Common myeloid progenitor, CD34-positive (primary cell): ENCODE results near the gene PFKL.

Experiments
- CTCF ChIA-PET: fragments of 350-600 bp; sonication (Branson Sonifier 250); formaldehyde crosslinking; loops from one replicate; lab custom pipeline; 2021; ENCODE audit warnings: antibody characterized with exemption; lab: Charles Lee
- POLR2A ChIA-PET: fragments of 350-600 bp; sonication (Branson Sonifier 250); formaldehyde crosslinking; loops from one replicate; lab custom pipeline; 2021; ENCODE audit warnings: antibody characterized with exemption; lab: Charles Lee
- DNase-seq, 3 donors: peaks; one replicate each; pipeline versions ENCODE4 v3.0.0 to v3.0.0-alpha.2; 2013
- H3K27ac ChIP-seq, 2 experiments: 1 replicate in 1 of 2; 2 replicates in 1 of 2; pipeline ENCODE4 v1.7.0; 2013; ENCODE audit warnings: inconsistent platforms in 2 of 2, low read length in 2 of 2, mild to moderate bottlenecking in 2 of 2, low read depth in 1 of 2, moderate library complexity in 1 of 2; ENCODE audit not compliant: severe bottlenecking in 2 of 2, insufficient read depth in 1 of 2, poor library complexity in 1 of 2
- H3K27me3 ChIP-seq, 5 experiments: replicated peaks in 2 of 5; 1 replicate in 3 of 5; 2 replicates in 2 of 5; pipeline versions ENCODE4 v1.6.1 to v1.7.0; 2013; ENCODE audit warnings: low read length in 4 of 5, mild to moderate bottlenecking in 2 of 5, moderate library complexity in 2 of 5, inconsistent platforms in 1 of 5; ENCODE audit not compliant: insufficient read depth in 5 of 5, control insufficient read depth in 4 of 5
- H3K36me3 ChIP-seq, 4 experiments: 1 replicate in 2 of 4; 2 replicates in 2 of 4; pipeline versions ENCODE4 v1.6.1 to v1.7.0; 2013; ENCODE audit warnings: low read length in 3 of 4, control low read depth in 1 of 4, mild to moderate bottlenecking in 1 of 4; ENCODE audit not compliant: control insufficient read depth in 4 of 4, insufficient read depth in 4 of 4
- H3K4me1 ChIP-seq, 4 experiments: 1 replicate in 3 of 4; 2 replicates in 1 of 4; pipeline versions ENCODE4 v1.6.1 to v1.7.1; 2013; ENCODE audit warnings: low read length in 3 of 4, mild to moderate bottlenecking in 3 of 4, control low read depth in 1 of 4, inconsistent platforms in 1 of 4, moderate library complexity in 1 of 4; ENCODE audit not compliant: control insufficient read depth in 4 of 4, insufficient read depth in 4 of 4; ENCODE audit errors: control extremely low read depth in 1 of 4
- H3K4me3 ChIP-seq, 7 experiments: 1 replicate in 4 of 7; 2 replicates in 3 of 7; pipeline versions ENCODE4 v1.5.1 to v1.7.0; 2013; ENCODE audit warnings: mild to moderate bottlenecking in 7 of 7, low read length in 6 of 7, moderate library complexity in 6 of 7, inconsistent platforms in 2 of 7, low read depth in 2 of 7, control low read depth in 1 of 7; ENCODE audit not compliant: insufficient read depth in 4 of 7, control insufficient read depth in 1 of 7; ENCODE audit errors: extremely low read depth in 1 of 7
- H3K9me3 ChIP-seq, 5 experiments: 1 replicate in 4 of 5; 2 replicates in 1 of 5; pipeline versions ENCODE4 v1.6.1 to v1.7.1; 2013; ENCODE audit warnings: low read length in 4 of 5, mild to moderate bottlenecking in 2 of 5, inconsistent platforms in 1 of 5, low read depth in 1 of 5, moderate library complexity in 1 of 5; ENCODE audit not compliant: control insufficient read depth in 4 of 5, insufficient read depth in 2 of 5; ENCODE audit errors: control extremely low read depth in 1 of 5
- WGBS: methylation state at CpG from one replicate; pipeline ENCODE4 v1.1.5; 2013; ENCODE audit not compliant: insufficient coverage; 5-methylcytosine and 5-hydroxymethylcytosine counted together

PFKL gene

DNA sequence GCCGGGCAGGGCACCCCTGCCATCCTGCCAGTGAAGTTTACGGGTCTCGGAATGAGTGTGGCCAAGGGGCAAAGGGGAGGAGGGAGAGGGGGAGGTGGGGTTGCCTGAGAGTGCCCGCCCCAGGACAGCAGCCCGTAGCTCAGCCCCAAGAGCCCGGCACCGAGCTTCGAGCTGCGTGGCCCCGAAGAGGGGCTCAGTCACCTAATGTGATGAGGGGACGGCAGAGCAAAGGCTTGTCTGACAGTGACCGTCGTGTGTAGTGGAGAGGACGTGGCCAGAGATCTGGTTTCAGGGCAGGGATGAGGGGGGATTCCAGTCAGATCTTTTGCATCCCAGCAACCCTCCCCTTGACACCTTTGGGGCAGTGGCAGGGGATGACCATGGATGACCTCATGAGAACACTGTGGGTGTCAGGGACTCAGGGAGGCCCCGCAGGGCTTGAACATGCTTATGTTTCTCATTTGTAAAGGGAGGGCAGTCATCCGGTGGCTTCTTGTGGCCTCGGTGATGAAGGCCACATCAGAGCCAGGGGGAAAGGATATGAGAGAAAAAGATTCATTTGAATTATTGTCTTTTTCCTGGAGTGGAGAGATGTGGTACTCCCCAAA is 52.5 kb downstream of the PFKL start:
- Histone ChIP-seq H3K4me1 (peaks cover 0 to 74% (median 48%) of the 10 kb centered on the region in 4 experiments), H3K4me3 (peak overlapping the region in 1 of 7 experiments; percentile 21), H3K27ac (no peak overlapping the region), H3K27me3 (peaks cover 0 to 28% (median 8%) of the 10 kb centered on the region in 5 experiments), H3K36me3 (peaks cover 0 to 3% (median 0%) of the 10 kb centered on the region in 4 experiments), H3K9me3 (no peaks in the 10 kb centered on the region)
- WGBS: 73% methylated on average over 7 of the region's 17 CpGs
- ChIA-PET POLR2A (no interaction called here), CTCF (interaction anchor here (1.6 to 1.9 kb wide), 2 partner anchors 8 to 10 kb away, joined by 4 to 9 read pairs; no protein-coding TSS in a partner anchor)
- no peak for DNase-seq

DNA sequence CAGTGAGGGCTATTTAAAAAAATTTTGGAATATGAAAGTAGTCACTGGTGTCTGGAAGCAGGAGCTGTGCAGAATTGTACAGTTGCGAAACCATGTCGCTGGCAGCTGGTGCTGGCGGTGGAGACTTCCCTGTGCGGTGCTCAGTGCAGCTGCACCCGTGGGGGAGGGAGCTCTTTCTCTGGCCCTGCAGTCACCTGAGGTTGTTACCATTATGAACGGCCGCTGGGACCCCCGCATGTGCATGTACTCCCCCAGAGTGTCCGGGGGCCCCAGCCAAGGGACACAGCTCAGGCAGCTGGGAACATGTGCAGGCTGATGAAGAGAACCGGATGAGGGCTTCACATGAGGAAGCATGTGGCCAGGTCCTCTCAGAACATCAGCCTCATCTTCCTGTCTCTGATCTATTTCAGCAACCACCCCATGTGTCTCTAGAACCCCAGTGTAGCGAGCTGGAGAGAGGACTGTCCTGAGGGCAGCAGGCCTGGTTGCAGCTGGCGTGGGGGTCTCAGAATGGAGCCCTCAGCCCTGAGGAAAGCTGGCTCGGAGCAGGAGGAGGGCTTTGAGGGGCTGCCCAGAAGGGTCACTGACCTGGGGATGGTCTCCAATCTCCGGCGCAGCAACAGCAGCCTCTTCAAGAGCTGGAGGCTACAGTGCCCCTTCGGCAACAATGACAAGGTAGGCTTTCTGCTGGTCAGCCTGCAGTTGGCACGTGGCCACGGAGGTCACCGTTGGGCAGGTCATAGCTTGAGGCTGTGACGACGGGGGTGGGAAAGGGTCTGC is 53.5 kb downstream of the PFKL start, which contains the start of gene TRPM2:
Gene TRPM2 (plus strand): TSS at position 431 of the 780 bp plus-strand sequence. CDS start 80 bp downstream, at position 511.
- DNase-seq: peak; percentile 41 to 87 (median 84)
- Histone ChIP-seq H3K27me3 (peaks cover 0 to 28% (median 6%) of the 10 kb centered on the region in 5 experiments), H3K9me3 (no peaks in the 10 kb centered on the region), H3K27ac (no peak within 1 kb of the TSS), H3K4me1 (peaks cover 0 to 67% (median 48%) of the 10 kb centered on the region in 4 experiments), H3K4me3 (peak within 1 kb of the TSS in 4 of 7 experiments; percentile 21 to 55 (median 36)), H3K36me3 (peaks cover 0 to 5% (median 1%) of the 10 kb centered on the region in 4 experiments)
- WGBS: 60% methylated on average over 18 of the region's 21 CpGs
- ChIA-PET CTCF (interaction anchor here (0.8 to 1.9 kb wide), 7 partner anchors 7 to 124 kb away, joined by 3 to 9 read pairs (median 4); no protein-coding TSS in a partner anchor), POLR2A (no interaction called here)

DNA sequence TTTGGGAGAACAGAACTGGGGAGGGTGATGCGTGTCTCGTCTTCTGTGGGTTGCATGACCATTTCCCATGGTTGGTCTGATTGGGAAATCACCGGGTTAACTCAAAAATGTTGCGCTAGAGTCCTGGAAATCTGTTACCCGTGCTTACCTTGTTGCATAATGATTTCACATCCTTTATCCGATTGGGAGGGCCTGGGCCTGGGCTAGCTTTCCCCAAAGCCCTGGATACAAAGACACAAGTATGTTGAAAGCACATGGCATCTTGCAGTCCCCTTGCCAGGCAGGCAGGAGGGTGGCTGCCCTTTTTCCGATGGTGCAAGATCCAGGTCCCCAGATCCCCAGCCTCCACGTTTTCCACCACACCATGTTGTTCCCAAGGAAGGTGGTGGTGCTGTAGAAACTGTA is 54.1 kb downstream of the PFKL start:
- ChIA-PET POLR2A (no interaction called here), CTCF (interaction anchor here (1.2 to 1.9 kb wide), 3 partner anchors 12 to 123 kb away, joined by 3 to 9 read pairs (median 4); no protein-coding TSS in a partner anchor)
- Histone ChIP-seq H3K27ac (no peak overlapping the region), H3K4me3 (peak overlapping the region in 2 of 7 experiments; percentile 34 to 55), H3K27me3 (peaks cover 0 to 25% (median 4%) of the 10 kb centered on the region in 5 experiments), H3K4me1 (peaks cover 0 to 63% (median 48%) of the 10 kb centered on the region in 4 experiments), H3K9me3 (no peaks in the 10 kb centered on the region), H3K36me3 (peaks cover 0 to 5% (median 1%) of the 10 kb centered on the region in 4 experiments)
- peak in 2 of 3 donors; percentile 26 to 37 for DNase-seq
- 79% methylated on average over 7 of the region's 8 CpGs for WGBS

DNA sequence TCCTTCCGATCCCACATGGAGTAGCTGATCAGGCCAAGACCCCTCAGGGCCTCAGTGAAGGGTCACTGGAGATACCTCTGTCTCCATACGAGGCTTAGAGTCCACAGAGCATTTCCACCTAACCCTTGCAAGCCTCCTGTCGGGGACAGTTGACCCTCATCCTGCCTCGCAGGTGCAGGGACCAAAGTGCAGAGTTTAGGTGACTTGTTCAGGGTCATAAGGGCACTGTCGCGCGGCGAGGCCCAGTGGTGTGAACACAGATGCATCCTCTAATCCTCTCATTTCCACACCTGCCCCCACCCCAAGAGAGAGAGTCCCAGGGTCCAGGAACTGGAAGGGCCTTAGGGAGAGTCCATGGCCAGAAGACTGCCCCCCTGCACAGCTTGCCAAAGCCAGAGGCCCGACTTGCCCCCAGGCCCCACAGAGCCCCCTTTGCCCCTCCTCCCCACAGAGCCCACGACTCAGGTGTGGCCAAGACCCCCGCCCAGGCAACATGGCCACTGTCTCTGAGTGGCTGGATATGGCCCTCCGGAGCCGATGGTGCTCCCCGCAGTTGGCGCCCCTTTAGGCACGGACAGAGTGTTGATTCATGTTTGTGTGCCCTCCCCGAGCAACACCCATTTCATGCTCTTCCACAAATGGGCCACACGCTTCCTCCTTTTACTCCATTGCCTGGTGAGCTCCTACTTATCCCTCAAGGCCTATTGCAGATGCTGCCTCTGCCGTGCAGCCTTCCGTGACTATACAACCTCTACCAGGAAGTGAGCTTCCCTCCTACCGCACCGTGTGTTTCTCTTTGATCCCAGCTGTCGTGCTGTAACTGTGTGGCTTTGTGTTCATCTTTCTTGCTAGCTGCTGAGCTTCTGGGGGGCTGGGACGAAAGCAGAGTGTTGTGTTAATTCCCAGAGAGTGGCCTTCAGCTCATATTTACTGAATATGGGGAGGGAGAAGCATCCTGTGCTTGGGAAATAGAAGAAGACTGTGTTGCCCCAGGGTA is 55.2 kb downstream of the PFKL start:
- H3K4me3 ChIP-seq: peak overlapping the region in 1 of 7 experiments; percentile 16
- no peak for DNase-seq
- CTCF ChIA-PET: interaction anchor here (1.1 to 1.5 kb wide), 2 partner anchors 15 to 122 kb away, joined by 3 read pairs; no protein-coding TSS in a partner anchor

DNA sequence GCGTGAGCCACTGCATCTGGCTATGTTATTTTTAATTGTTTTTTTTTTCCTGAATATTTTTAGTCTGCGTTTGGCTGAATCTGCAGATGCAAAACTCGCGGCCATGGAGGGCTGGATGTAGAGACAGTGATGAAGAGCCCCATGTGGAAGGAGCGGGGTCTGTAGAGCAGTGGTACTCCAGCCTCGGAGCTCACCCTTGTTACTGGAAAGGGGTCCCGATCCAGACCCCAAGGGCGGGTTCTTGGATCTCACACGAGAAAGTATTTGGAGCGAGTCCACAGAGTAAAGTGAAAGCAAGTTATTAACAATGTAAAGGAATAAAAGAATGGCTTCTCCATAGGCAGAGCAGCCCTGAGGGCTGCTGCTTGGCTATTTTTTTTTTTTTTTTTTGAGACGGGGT is 56.3 kb downstream of the PFKL start:
- no peak for DNase-seq
- POLR2A ChIA-PET: no interaction called here
- peaks cover 0 to 66% (median 52%) of the 10 kb centered on the region in 4 experiments for H3K4me1 ChIP-seq
- CTCF ChIA-PET: no interaction called here
- H3K9me3 ChIP-seq: no peaks in the 10 kb centered on the region
- H3K36me3 ChIP-seq: peaks cover 0 to 5% (median 1%) of the 10 kb centered on the region in 4 experiments
- 93% methylated on average over 6 of the region's 11 CpGs for WGBS
- H3K4me3 ChIP-seq: no peak overlapping the region
- H3K27ac ChIP-seq: no peak overlapping the region
- peaks cover 0 to 7% (median 2%) of the 10 kb centered on the region in 5 experiments for H3K27me3 ChIP-seq

More for the DNA sequence above, 55.2 kb downstream of the PFKL start:
- POLR2A ChIA-PET: no interaction called here
- no peaks in the 10 kb centered on the region for H3K9me3 ChIP-seq
- no peak overlapping the region for H3K27ac ChIP-seq
- peaks cover 0 to 14% (median 4%) of the 10 kb centered on the region in 5 experiments for H3K27me3 ChIP-seq
- peaks cover 0 to 5% (median 1%) of the 10 kb centered on the region in 4 experiments for H3K36me3 ChIP-seq
- WGBS: 87% methylated on average over 18 of the region's 24 CpGs
- peaks cover 0 to 61% (median 52%) of the 10 kb centered on the region in 4 experiments for H3K4me1 ChIP-seq

DNA sequence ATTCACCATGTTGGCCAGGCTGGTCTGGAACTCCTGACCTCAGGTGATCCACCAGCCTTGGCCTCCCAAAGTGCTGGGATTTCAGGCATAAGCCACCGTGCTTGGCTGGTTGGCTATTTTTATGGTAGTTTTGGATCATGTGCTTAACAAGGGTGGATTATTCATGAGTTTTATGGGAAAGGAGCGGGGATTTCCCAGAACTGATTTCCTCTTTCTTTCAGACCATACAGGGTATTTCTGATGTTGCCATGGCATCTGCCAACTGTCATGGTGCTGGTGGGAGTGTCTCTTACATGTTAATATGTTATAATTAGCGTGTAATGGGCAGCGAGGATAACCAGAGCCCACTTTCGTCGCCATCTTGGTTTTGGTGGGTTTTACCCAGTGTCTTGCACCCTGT is 56.8 kb downstream of the PFKL start:
- ChIA-PET CTCF (no interaction called here), POLR2A (no interaction called here)
- no peaks in the 10 kb centered on the region for H3K9me3 ChIP-seq
- H3K36me3 ChIP-seq: peaks cover 0 to 5% (median 1%) of the 10 kb centered on the region in 4 experiments
- DNase-seq: peak in 2 of 3 donors; percentile 56 to 63
- H3K4me1 ChIP-seq: peaks cover 0 to 61% (median 48%) of the 10 kb centered on the region in 4 experiments
- no peak overlapping the region for H3K27ac ChIP-seq
- WGBS: 98% methylated on average over 5 of the region's 6 CpGs
- H3K4me3 ChIP-seq: no peak overlapping the region
- H3K27me3 ChIP-seq: peaks cover 0 to 3% (median under 1%) of the 10 kb centered on the region in 5 experiments
